CD4-positive, alpha-beta T cell treated with Interleukin-12 subunit alpha and Interleukin-12 subunit beta, for 1 hour (primary cell): ENCODE measurements around the gene MXRA8.

Experiments used
- DNase-seq: peaks from one replicate; pipeline ENCODE4 v3.0.0-alpha.2; 2020

The MXRA8 gene

GRCh38 chr1:1333551-1334241 lies 24.7 kb downstream of the MXRA8 start:
- DNase-seq, result no peak

GRCh38 chr1:1332774-1333480 lies 25.4 kb downstream of the MXRA8 start:
- no peak for DNase-seq

GRCh38 chr1:1332031-1332755 lies 26.2 kb downstream of the MXRA8 start:
- DNase-seq, result no peak

- no peak for DNase-seq
Measured at GRCh38 chr1:1331068-1331965, 27.0 kb downstream of the MXRA8 start, which contains the start of gene TAS1R3. TAS1R3 (plus strand) TSS chr1:1331280; CDS start chr1:1331346, 66 bp downstream.

GRCh38 chr1:1330366-1331067 lies 27.8 kb downstream of the MXRA8 start:
- no peak for DNase-seq

- no peak for DNase-seq
Measured at GRCh38 chr1:1329304-1330210, 28.8 kb downstream of the MXRA8 start.

- no peak for DNase-seq
Measured at GRCh38 chr1:1328254-1328653, 30.1 kb downstream of the MXRA8 start.

- no peak for DNase-seq
Measured at GRCh38 chr1:1327291-1327690, 31.1 kb downstream of the MXRA8 start.

GRCh38 chr1:1326075-1326605 lies 32.2 kb downstream of the MXRA8 start:
- no peak for DNase-seq

- DNase-seq, result peak; percentile 16
Measured at GRCh38 chr1:1325288-1326074, 32.9 kb downstream of the MXRA8 start.

GRCh38 chr1:1324524-1325287 lies 33.6 kb downstream of the MXRA8 start, which contains the start of the genes CPTP and INTS11:
CPTP (plus strand) TSS chr1:1324802; CDS start chr1:1326911, 2,109 bp downstream.
INTS11 (minus strand) TSS chr1:1324660; CDS start chr1:1324608, 52 bp downstream.
- peak; percentile 96 for DNase-seq

GRCh38 chr1:1324084-1324523 lies 34.3 kb downstream of the MXRA8 start:
- DNase-seq, result no peak

- no peak for DNase-seq
Measured at GRCh38 chr1:1322952-1323351, 35.4 kb downstream of the MXRA8 start.

- no peak for DNase-seq
Measured at GRCh38 chr1:1322418-1322817, 35.9 kb downstream of the MXRA8 start.

- DNase-seq, result no peak
Measured at GRCh38 chr1:1321477-1321876, 36.9 kb downstream of the MXRA8 start.

GRCh38 chr1:1320666-1321448 lies 37.5 kb downstream of the MXRA8 start:
- no peak for DNase-seq

GRCh38 chr1:1319646-1319941 lies 38.8 kb downstream of the MXRA8 start:
- no peak for DNase-seq
